ENCODE data around the gene ITK. TPM values are rescaled to one million over a fixed set of nuclear protein-coding genes. Genes with fewer than 3 reads are reported as not detected.

The ITK gene
- total and polyA plus RNA-seq, 3 donors from 2014 or later, result 0.93 to 3.8 (median 1.3) TPM

GRCh38 chr5:157215514-157216167 is 35.0 kb downstream of the ITK start:
- Histone ChIP-seq H3K9me3 (no peaks in the 10 kb centered on the region), H3K36me3 (ENCODE audit: low read depth, missing control alignments) (no peaks in the 10 kb centered on the region), H3K27me3 (no peaks in the 10 kb centered on the region), H3K27ac (no peak overlapping the region), H3K4me1 (no peaks in the 10 kb centered on the region), H3K4me3 (no peak overlapping the region)
- no peak for DNase-seq
- 76 to 94% methylated on average over 5 of the region's 5 CpGs for WGBS, 2 donors
- TF ChIP-seq CTCF (IDR thresholded peaks at IDR 0.05) (no peak), POLR2A (IDR thresholded peaks at IDR 0.05) (no peak)
- intact Hi-C loops (cut with DNase I; ENCODE audit: low total_unique reads), result no loop called here

- DNase-seq, result no peak
- intact Hi-C loops (cut with DNase I; ENCODE audit: low total_unique reads), result no loop called here
- Histone ChIP-seq H3K36me3 (ENCODE audit: low read depth, missing control alignments) (no peaks in the 10 kb centered on the region), H3K4me3 (no peak overlapping the region), H3K27ac (no peak overlapping the region), H3K4me1 (no peaks in the 10 kb centered on the region), H3K27me3 (no peaks in the 10 kb centered on the region), H3K9me3 (no peaks in the 10 kb centered on the region)
- WGBS, 2 donors, result 89 to 91% methylated on average over 6 of the region's 6 CpGs
- no peak for TF ChIP-seq POLR2A (IDR thresholded peaks at IDR 0.05)
- TF ChIP-seq CTCF (IDR thresholded peaks at IDR 0.05), result no peak
These were observed 35.9 kb downstream of the ITK start for GRCh38 chr5:157216391-157217142.

GRCh38 chr5:157217289-157218024 is 36.8 kb downstream of the ITK start:
- H3K27me3 ChIP-seq, result no peaks in the 10 kb centered on the region
- 56 to 92% methylated on average over 4 to 5 of the region's 5 CpGs for WGBS, 2 donors
- intact Hi-C loops (cut with DNase I; ENCODE audit: low total_unique reads), result no loop called here
- TF ChIP-seq CTCF (IDR thresholded peaks at IDR 0.05), result no peak
- H3K27ac ChIP-seq, result no peak overlapping the region
- no peaks in the 10 kb centered on the region for H3K36me3 ChIP-seq (ENCODE audit: low read depth, missing control alignments)
- H3K4me1 ChIP-seq, result no peaks in the 10 kb centered on the region
- no peaks in the 10 kb centered on the region for H3K9me3 ChIP-seq
- H3K4me3 ChIP-seq, result no peak overlapping the region
- no peak for DNase-seq

GRCh38 chr5:157219491-157220271 is 39.0 kb downstream of the ITK start:
- whole genome bisulfite sequencing, 2 donors, result 79 to 83% methylated on average over 9 of the region's 9 CpGs
- DNase-seq, result no peak

More at GRCh38 chr5:157219491-157220271, 39.0 kb downstream of the ITK start:
- Histone ChIP-seq H3K9me3 (no peaks in the 10 kb centered on the region), H3K27ac (no peak overlapping the region), H3K4me1 (no peaks in the 10 kb centered on the region), H3K36me3 (ENCODE audit: low read depth, missing control alignments) (no peaks in the 10 kb centered on the region), H3K27me3 (no peaks in the 10 kb centered on the region), H3K4me3 (no peak overlapping the region)
- TF ChIP-seq CTCF (IDR thresholded peaks at IDR 0.05) (no peak), POLR2A (IDR thresholded peaks at IDR 0.05) (no peak)
- intact Hi-C loops (cut with DNase I; ENCODE audit: low total_unique reads), result no loop called here

Measured in testis (tissue), 3 donors.